ENCODE measurements around the gene GABARAPL1. TPM values are rescaled to one million over a fixed set of nuclear protein-coding genes. Genes with fewer than 3 reads are reported as not detected.

The GABARAPL1 gene
- total and polyA plus RNA-seq, 2 donors (not counting 1 experiment from before 2014, with no cell fraction given): 186 to 363 TPM

GRCh38 chr12:10178821-10179220 is 33.9 kb upstream of the GABARAPL1 start, which contains the start of gene TMEM52B:
TMEM52B (plus strand) TSS chr12:10179032; CDS start chr12:10179575, 543 bp downstream.
- Histone ChIP-seq H3K4me1 (ENCODE audit: control insufficient read depth, extremely low read depth, insufficient read depth, low read length) (peaks cover 19% of the 10 kb centered on the region), H3K9me3 (ENCODE audit: control insufficient read depth, insufficient read depth, low read depth, low read length) (no peaks in the 10 kb centered on the region), H3K79me2 (ENCODE audit: control insufficient read depth, insufficient read depth, low read length) (no peaks in the 10 kb centered on the region), H3K36me3 (ENCODE audit: control insufficient read depth, insufficient read depth, low read length) (no peaks in the 10 kb centered on the region), H3K9ac (ENCODE audit: insufficient read depth, low read length) (no peak within 1 kb of the TSS), H3K27ac (ENCODE audit: insufficient read depth, low read length) (no peak within 1 kb of the TSS), H2AFZ (ENCODE audit: low read length) (no peak within 1 kb of the TSS), H3K4me2 (ENCODE audit: extremely low read depth, insufficient read depth, low read length) (peak within 1 kb of the TSS; percentile 9), H3K4me3 (replicated peaks in 1 of 4; ENCODE audit: control extremely low read depth in 1 of 4, insufficient read depth in 1 of 4, low read depth in 3 of 4, low read length in 4 of 4) (no peak within 1 kb of the TSS), H4K20me1 (ENCODE audit: control insufficient read depth, extremely low read depth, insufficient read depth, low read length) (no peaks in the 10 kb centered on the region), H3K27me3 (ENCODE audit: control insufficient read depth, insufficient read depth, low read length) (no peaks in the 10 kb centered on the region)
- DNase-seq (ENCODE audit: low read depth in 2 of 2): no peak
- TF ChIP-seq, protein P1, sequence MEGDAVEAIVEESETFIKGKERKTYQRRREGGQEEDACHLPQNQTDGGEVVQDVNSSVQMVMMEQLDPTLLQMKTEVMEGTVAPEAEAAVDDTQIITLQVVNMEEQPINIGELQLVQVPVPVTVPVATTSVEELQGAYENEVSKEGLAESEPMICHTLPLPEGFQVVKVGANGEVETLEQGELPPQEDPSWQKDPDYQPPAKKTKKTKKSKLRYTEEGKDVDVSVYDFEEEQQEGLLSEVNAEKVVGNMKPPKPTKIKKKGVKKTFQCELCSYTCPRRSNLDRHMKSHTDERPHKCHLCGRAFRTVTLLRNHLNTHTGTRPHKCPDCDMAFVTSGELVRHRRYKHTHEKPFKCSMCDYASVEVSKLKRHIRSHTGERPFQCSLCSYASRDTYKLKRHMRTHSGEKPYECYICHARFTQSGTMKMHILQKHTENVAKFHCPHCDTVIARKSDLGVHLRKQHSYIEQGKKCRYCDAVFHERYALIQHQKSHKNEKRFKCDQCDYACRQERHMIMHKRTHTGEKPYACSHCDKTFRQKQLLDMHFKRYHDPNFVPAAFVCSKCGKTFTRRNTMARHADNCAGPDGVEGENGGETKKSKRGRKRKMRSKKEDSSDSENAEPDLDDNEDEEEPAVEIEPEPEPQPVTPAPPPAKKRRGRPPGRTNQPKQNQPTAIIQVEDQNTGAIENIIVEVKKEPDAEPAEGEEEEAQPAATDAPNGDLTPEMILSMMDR (conservative IDR thresholded peaks at IDR 0.05 in 1 of 2, IDR thresholded peaks at IDR 0.05 in 1 of 2; ENCODE audit: low read depth in 1 of 2, low read length in 2 of 2): no peak
- TF ChIP-seq EZH2 (IDR thresholded peaks at IDR 0.05; ENCODE audit: low read length, missing control alignments): no peak

- peak; percentile 10 to 52 for DNase-seq (ENCODE audit: low read depth in 2 of 2)
- Histone ChIP-seq H2AFZ (ENCODE audit: low read length) (no peak overlapping the region), H3K79me2 (ENCODE audit: control insufficient read depth, insufficient read depth, low read length) (no peaks in the 10 kb centered on the region), H3K36me3 (ENCODE audit: control insufficient read depth, insufficient read depth, low read length) (no peaks in the 10 kb centered on the region), H3K27me3 (ENCODE audit: control insufficient read depth, insufficient read depth, low read length) (no peaks in the 10 kb centered on the region), H3K9me3 (ENCODE audit: control insufficient read depth, insufficient read depth, low read depth, low read length) (no peaks in the 10 kb centered on the region), H3K9ac (ENCODE audit: insufficient read depth, low read length) (no peak overlapping the region), H4K20me1 (ENCODE audit: control insufficient read depth, extremely low read depth, insufficient read depth, low read length) (no peaks in the 10 kb centered on the region), H3K4me3 (replicated peaks in 1 of 4; ENCODE audit: control extremely low read depth in 1 of 4, insufficient read depth in 1 of 4, low read depth in 3 of 4, low read length in 4 of 4) (no peak overlapping the region), H3K4me2 (ENCODE audit: extremely low read depth, insufficient read depth, low read length) (peak overlapping the region; percentile 9), H3K4me1 (ENCODE audit: control insufficient read depth, extremely low read depth, insufficient read depth, low read length) (peaks cover 25% of the 10 kb centered on the region), H3K27ac (ENCODE audit: insufficient read depth, low read length) (no peak overlapping the region)
- TF ChIP-seq, protein P1 (conservative IDR thresholded peaks at IDR 0.05 in 1 of 2, IDR thresholded peaks at IDR 0.05 in 1 of 2; ENCODE audit: low read depth in 1 of 2, low read length in 2 of 2): no peak
- TF ChIP-seq EZH2 (IDR thresholded peaks at IDR 0.05; ENCODE audit: low read length, missing control alignments): no peak
Observed at GRCh38 chr12:10179776-10180181, 32.9 kb upstream of the GABARAPL1 start.

GRCh38 chr12:10182354-10183049 is 30.2 kb upstream of the GABARAPL1 start:
- DNase-seq (ENCODE audit: low read depth in 2 of 2): peak; percentile 41 to 95
- H3K27ac ChIP-seq (ENCODE audit: insufficient read depth, low read length): peak overlapping the region; percentile 78

More at GRCh38 chr12:10182354-10183049, 30.2 kb upstream of the GABARAPL1 start:
- H3K4me3 ChIP-seq (replicated peaks in 1 of 4; ENCODE audit: control extremely low read depth in 1 of 4, insufficient read depth in 1 of 4, low read depth in 3 of 4, low read length in 4 of 4): no peak overlapping the region
- no peaks in the 10 kb centered on the region for H3K36me3 ChIP-seq (ENCODE audit: control insufficient read depth, insufficient read depth, low read length)
- TF ChIP-seq, protein P1 (conservative IDR thresholded peaks at IDR 0.05 in 1 of 2, IDR thresholded peaks at IDR 0.05 in 1 of 2; ENCODE audit: low read depth in 1 of 2, low read length in 2 of 2): no peak
- TF ChIP-seq EZH2 (IDR thresholded peaks at IDR 0.05; ENCODE audit: low read length, missing control alignments): no peak
- peak overlapping the region; percentile 58 for H3K4me2 ChIP-seq (ENCODE audit: extremely low read depth, insufficient read depth, low read length)
- H3K27me3 ChIP-seq (ENCODE audit: control insufficient read depth, insufficient read depth, low read length): no peaks in the 10 kb centered on the region
- peaks cover 31% of the 10 kb centered on the region for H3K4me1 ChIP-seq (ENCODE audit: control insufficient read depth, extremely low read depth, insufficient read depth, low read length)
- no peak overlapping the region for H3K9ac ChIP-seq (ENCODE audit: insufficient read depth, low read length)
- no peaks in the 10 kb centered on the region for H3K9me3 ChIP-seq (ENCODE audit: control insufficient read depth, insufficient read depth, low read depth, low read length)
- H4K20me1 ChIP-seq (ENCODE audit: control insufficient read depth, extremely low read depth, insufficient read depth, low read length): no peaks in the 10 kb centered on the region
- H2AFZ ChIP-seq (ENCODE audit: low read length): no peak overlapping the region
- no peaks in the 10 kb centered on the region for H3K79me2 ChIP-seq (ENCODE audit: control insufficient read depth, insufficient read depth, low read length)

Measured in fibroblast of lung (primary cell).